ENCODE results near the gene ACOXL.
"Not testable (repeated sequence)": the region's sequence is repeated elsewhere in the genome, so short reads cannot be mapped to it uniquely, and the experiment has no call there.

The ACOXL gene

GRCh38 chr2:111032721-111033429 is 300.5 kb downstream of the ACOXL start:
- DNase-seq (ENCODE audit: low read depth in 3 of 3, low spot score in 1 of 3) = no peak

- no peak for DNase-seq (ENCODE audit: low read depth in 3 of 3, low spot score in 1 of 3)
These were observed 301.8 kb downstream of the ACOXL start for GRCh38 chr2:111034146-111034545.

GRCh38 chr2:111034606-111035005 is 302.2 kb downstream of the ACOXL start:
- no peak for DNase-seq (ENCODE audit: low read depth in 3 of 3, low spot score in 1 of 3)

GRCh38 chr2:111035830-111036441 is 303.6 kb downstream of the ACOXL start:
- no peak for DNase-seq (ENCODE audit: low read depth in 3 of 3, low spot score in 1 of 3)

- DNase-seq (ENCODE audit: low read depth in 3 of 3, low spot score in 1 of 3) = no peak
These were observed 304.8 kb downstream of the ACOXL start for GRCh38 chr2:111037128-111037527.

GRCh38 chr2:111039628-111040383 is 307.4 kb downstream of the ACOXL start:
- DNase-seq (ENCODE audit: low read depth in 3 of 3, low spot score in 1 of 3) = no peak

- DNase-seq (ENCODE audit: low read depth in 3 of 3, low spot score in 1 of 3) = no peak
These were observed 309.2 kb downstream of the ACOXL start for GRCh38 chr2:111041398-111042202.

GRCh38 chr2:111042261-111042660 is 309.9 kb downstream of the ACOXL start:
- no peak for DNase-seq (ENCODE audit: low read depth in 3 of 3, low spot score in 1 of 3)

GRCh38 chr2:111042772-111043771 is 310.7 kb downstream of the ACOXL start:
- DNase-seq (ENCODE audit: low read depth in 3 of 3, low spot score in 1 of 3) = no peak

- DNase-seq (ENCODE audit: low read depth in 3 of 3, low spot score in 1 of 3) = no peak
These were observed 311.7 kb downstream of the ACOXL start for GRCh38 chr2:111044066-111044465.

- DNase-seq (ENCODE audit: low read depth in 3 of 3, low spot score in 1 of 3) = not testable (repeated sequence)
These were observed 312.9 kb downstream of the ACOXL start for GRCh38 chr2:111045236-111045635.

- DNase-seq (ENCODE audit: low read depth in 3 of 3, low spot score in 1 of 3) = no peak
These were observed 313.5 kb downstream of the ACOXL start for GRCh38 chr2:111045771-111046444.

- no peak for DNase-seq (ENCODE audit: low read depth in 3 of 3, low spot score in 1 of 3)
These were observed 314.3 kb downstream of the ACOXL start for GRCh38 chr2:111046670-111047069.

GRCh38 chr2:111048856-111049768 is 316.7 kb downstream of the ACOXL start:
- DNase-seq (ENCODE audit: low read depth in 3 of 3, low spot score in 1 of 3) = no peak

GRCh38 chr2:111049792-111050640 is 317.6 kb downstream of the ACOXL start:
- no peak for DNase-seq (ENCODE audit: low read depth in 3 of 3, low spot score in 1 of 3)

GRCh38 chr2:111050701-111051376 is 318.5 kb downstream of the ACOXL start:
- no peak for DNase-seq (ENCODE audit: low read depth in 3 of 3, low spot score in 1 of 3)

- DNase-seq (ENCODE audit: low read depth in 3 of 3, low spot score in 1 of 3) = no peak
These were observed 320.2 kb downstream of the ACOXL start for GRCh38 chr2:111052621-111053020.

All from stimulated activated CD4-positive, alpha-beta T cell treated with anti-CD3 and anti-CD28 coated beads, TNF-alpha, amount 100 ng/mL, for 1 hour (primary cell).